ENCODE results near the gene TCF25.

GRCh38 chr16:89831810-89832328, 41.5 kb upstream of the TCF25 start:
- TF ChIP-seq CTCF (conservative IDR thresholded peaks at IDR 0.05): no peak
- no peak for TF ChIP-seq ZFX (IDR thresholded peaks at IDR 0.05)

Data from C4-2B (cell line).